Cerebellar nuclear complex (tissue), 1 donor: ENCODE results near the gene AFF3.
"Not testable (repeated sequence)": the region's sequence is repeated elsewhere in the genome, so short reads cannot be mapped to it uniquely, and the experiment has no call there.

ENCODE experiments used
- DNase-seq, 2 experiments: peaks; one replicate each; lab custom pipeline; 2025; lab: John Stamatoyannopoulos, UW

The AFF3 gene

GRCh38 chr2:100148883-100149282, 6.5 kb upstream of the AFF3 start:
- DNase-seq = no peak

GRCh38 chr2:100146657-100146960, 4.2 kb upstream of the AFF3 start:
- no peak for DNase-seq

DNA sequence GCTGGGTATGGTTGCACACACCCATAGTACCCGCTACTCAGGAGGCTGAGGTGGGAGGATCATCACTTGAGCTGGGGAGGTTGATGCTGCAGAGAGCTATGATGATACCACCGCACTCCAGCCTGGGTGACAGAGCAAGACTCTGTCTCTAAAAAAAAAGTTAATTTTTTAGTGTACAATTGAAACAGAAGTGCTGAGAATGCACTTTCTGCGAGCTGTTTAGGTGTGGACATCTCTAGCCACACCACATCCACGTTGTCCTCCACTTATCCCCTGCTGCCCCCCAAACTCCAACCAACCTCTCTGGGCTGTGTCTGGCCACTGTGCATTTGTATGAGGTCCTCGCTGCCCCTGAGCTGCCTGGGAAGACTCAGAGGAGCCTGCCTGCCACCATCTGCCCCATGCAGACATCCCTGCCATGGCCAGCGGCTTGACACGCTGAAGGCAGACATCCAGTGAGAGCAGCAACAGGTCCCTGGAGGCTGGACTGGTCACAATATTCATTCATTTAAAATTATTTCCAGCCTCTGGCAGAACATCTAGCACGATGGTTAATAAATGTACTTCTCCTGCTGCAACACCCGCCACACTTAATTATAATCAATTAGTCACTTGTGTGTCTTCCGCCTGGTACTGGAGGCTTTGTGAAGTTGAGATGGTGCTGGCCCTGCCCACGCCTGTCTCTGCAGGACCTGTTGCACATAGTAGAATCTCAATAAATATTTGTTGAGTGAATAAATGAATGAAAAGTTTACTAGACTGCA, 3.7 kb upstream of the AFF3 start:
- DNase-seq = no peak

DNA sequence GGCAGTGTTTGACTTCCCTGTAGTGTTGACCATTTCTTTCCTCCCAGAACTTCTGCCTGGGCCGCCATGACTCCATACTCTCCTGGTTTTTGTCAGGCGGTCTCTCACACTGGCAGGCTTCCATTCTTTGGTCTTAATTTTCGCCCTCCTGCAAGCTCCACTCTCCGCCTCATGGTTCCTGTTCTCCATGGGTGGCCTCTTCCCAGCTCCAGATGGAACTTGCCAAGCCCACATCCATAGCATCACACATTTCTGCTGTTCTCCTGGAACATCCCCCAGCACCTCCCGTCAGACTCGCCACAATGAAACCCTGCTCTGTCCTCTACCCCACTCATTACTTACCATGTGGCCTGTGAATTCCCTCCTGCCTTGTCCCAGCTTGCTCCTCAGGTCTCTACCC, 896 bp upstream of the AFF3 start:
- DNase-seq = no peak

DNA sequence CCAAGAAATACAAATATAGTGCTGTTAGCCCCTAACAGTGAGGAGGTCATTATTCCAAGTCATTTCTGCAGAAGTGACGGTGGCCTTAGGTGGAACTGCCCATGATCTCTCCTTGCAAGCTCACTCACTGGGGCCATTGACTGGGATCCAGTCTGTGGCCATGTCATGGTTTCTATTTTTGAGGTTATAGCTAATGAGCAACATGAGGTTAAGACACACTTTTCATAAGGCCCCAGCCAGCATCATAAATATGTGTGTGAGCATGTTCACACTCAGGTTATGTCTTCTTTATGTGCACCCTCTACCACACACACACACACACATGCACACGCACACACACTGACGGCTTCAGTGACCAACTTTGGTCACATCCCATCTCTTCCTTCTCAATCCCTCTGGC, 484 bp downstream of the AFF3 start:
- DNase-seq = no peak

DNA sequence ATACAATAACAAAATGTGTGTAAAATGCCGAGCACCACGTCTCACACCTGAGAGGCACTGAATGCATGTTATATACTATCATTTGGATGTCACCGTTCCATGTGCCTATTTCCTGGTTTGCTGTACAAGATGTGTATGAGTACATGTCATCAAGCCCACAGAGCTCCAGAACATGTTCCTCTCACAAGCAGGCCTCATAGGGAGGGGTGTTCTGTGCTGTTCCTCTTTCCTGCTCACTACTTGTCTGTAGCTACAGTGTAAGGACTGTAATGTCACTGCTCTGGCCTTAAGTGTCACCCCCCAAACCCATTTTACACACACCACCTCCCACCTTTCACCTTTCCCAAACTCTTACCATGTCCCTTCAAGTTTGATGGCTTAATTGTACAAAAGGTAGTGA, 1.8 kb downstream of the AFF3 start:
- DNase-seq = no peak

- no peak for DNase-seq
These were observed 4.4 kb downstream of the AFF3 start for GRCh38 chr2:100137866-100138570.

GRCh38 chr2:100137318-100137717, 5.1 kb downstream of the AFF3 start:
- DNase-seq = no peak

DNA sequence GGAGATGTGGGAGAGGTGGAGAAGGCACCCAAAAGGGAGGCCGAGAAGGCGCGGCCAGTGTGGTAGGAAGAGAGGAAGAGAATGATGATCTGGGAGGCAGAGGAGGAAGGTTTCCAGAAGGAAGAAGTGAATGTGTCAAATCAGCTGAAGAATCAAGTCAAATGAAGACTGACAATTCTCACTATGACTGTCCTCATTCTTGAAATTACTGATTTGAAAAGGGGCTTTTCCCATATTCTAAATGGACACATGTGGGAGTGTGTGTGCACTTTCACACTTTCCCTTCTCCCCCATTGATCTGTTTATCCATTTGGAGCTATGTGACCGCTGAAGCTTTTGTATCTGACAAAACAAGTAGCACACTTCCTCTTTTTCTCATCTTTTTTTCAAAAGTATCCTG, 6.1 kb downstream of the AFF3 start:
- DNase-seq = no peak

DNA sequence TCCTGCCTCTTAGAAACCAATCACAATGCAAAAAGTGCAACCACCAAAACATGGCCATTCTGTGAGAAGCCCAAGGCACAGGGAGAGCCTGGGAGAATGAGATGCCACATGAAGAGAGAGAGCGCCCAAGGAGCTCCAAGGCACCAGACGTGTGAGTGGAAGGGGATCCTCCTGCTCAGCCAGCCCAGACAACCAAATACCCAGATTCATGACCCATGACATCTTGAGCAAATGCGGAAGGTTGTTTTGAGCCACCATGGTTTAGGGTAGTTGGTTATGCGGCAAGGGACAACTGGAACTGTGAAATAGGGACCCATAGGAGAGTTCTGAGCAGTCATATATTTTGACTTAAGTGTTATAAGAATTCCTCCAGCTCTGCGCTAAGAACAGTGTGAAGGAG, 7.0 kb downstream of the AFF3 start:
- no peak for DNase-seq

DNA sequence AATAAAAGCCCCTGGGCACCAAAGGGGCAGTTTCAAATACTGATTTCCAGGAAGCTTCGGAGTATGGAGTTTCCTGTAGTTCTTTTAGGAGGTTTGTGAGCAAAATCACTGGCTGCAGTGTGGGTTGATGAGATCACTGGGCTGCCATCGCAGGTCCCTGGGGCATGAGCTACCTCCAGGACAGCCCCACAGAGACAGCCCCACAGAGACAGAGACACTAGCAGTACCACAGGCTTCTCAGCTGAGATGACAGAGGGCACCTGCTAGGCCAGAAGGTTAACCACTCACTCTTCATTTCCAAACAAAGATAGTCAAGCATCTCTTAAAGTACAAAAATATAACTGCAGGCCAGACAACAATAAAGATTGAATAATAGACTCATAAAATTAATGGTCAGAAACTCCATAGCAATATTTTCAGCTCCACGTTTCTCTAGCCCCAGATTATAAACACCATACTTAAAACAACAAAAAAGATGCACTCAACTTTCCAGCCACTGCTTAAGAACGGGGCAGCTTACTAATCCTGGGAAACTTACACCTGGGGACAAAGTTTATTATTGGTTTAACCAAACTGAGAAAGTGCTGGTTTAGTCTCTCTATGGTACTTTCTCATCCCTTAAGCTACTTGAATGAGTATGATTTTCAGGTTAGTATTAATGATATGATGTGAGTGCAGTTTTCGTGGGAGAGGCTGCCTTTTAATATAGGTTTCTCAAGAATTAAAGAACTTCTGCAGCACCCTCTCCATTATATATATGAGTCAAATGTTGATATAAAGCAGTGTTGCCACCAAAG, 11.6 kb downstream of the AFF3 start:
- no peak for DNase-seq

GRCh38 chr2:100126897-100127401, 15.4 kb downstream of the AFF3 start:
- DNase-seq = no peak

- DNase-seq = no peak
These were observed 16.2 kb downstream of the AFF3 start for GRCh38 chr2:100126201-100126600.

GRCh38 chr2:100125626-100126025, 16.8 kb downstream of the AFF3 start:
- no peak for DNase-seq

DNA sequence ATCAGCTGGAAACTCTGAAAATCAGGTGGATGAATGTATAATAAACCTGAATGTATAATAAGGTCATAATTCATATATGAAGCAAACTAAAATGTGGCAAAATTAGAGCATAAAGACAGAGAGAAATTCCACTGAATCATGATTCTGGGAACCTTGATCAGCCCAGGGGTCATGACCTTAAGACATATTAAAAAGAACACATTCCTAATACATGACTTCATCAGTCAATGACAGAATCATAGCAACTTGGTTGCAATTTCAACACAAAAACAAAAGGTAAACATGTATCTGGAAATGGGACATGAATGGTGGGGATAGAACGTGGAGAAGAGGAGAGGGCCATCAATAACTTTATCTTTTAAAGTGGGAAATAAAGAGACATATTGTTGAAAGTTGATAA, 17.6 kb downstream of the AFF3 start:
- no peak for DNase-seq

DNA sequence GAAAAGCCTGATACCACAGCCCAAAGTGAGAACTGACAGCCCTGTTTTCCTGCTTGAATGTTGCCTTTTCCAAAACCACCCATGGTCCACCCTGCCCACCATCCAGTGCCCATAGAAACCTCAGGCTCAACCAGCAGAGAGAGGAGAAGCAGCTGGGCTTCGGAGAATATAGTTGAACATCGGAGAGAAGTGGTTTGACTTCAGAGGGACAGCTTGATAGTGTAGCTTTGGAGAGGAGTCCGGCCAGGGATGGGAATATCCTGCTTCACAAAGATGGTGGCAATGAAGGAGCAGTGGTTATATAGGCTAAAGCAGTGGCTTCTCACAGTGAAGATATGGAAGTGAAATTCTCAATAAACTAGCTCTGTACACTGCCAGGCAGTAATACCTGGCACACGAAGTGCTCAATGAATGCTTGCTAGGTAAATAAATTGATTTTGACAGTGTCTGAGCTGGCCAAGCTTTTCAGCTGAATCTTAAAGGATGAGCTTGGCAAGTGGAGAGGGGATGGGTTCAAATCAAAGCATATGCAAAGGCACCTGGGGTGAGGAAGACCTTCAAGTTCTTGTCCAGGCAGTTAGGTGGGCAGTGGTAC, 21.2 kb downstream of the AFF3 start:
- DNase-seq = no peak

GRCh38 chr2:100119235-100119634, 23.2 kb downstream of the AFF3 start:
- DNase-seq = no peak

DNA sequence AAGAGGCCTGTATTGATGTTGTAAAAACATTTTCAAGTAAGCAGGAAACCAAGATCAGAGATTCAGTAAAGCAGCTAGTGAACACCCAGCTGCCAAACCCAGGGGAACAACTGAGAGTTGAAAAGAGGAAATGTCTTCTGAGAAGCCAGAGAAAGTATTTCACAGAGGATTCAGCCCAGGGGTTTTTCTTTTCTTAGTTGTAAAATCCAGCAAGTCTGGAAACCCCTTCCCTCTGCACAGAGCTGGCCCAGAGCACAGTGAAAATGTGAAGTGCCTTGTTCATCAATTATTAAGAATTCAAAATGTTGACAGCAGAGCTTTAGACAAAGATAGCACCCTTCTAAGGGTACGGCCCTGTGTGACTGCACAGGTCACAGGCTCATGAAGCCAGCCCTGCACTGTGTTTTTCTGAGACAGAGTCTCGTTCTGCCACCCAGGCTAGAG, 28.4 kb downstream of the AFF3 start:
- DNase-seq = no peak

DNA sequence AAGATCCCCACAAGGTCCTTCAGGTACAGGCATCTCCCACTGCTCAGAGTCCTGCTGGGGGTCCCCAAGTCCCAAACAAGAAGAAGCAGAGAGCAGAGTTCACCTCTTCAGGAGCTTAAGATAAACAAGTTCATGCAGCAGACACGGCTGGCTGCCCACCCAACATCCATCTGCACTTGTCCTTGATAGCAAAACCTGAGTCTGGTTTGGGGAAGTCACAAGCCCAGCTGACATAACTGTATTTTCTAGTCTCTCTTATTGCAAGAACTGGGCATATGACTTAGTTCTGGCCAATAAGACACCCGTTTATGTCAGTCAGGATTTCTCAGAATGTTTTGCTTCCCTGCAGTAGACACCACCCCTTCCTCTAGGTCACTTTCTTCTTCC, 31.8 kb downstream of the AFF3 start:
- no peak for DNase-seq

GRCh38 chr2:100109986-100110613, 32.3 kb downstream of the AFF3 start:
- no peak for DNase-seq

GRCh38 chr2:100108648-100109020, 33.8 kb downstream of the AFF3 start:
- DNase-seq = not testable (repeated sequence)
